ENCODE measurements around the gene GPR27. TPM values are rescaled to one million over a fixed set of nuclear protein-coding genes. Genes with fewer than 3 reads are reported as not detected.
A peak's percentile ranks its signal among the peaks of the same experiment; 100 is the strongest.

The GPR27 gene
- total and polyA plus RNA-seq, 5 donors from 2014 or later: 0.30 to 1.4 (median 0.92) TPM; not detected in 1

- H3K4me1 Mint-ChIP-seq: peaks cover 0 to 14% (median 7%) of the 10 kb centered on the region in 4 donors
- Histone ChIP-seq H3K4me3 (ENCODE audit: low read depth, low read length) (no peak overlapping the region), H3K36me3 (ENCODE audit: control insufficient read depth, insufficient read depth, low read length) (no peaks in the 10 kb centered on the region), H3K9me3 (ENCODE audit: control insufficient read depth in 2 of 2, low read length in 2 of 2) (peaks cover 4 to 5% of the 10 kb centered on the region in 2 experiments), H3K27ac (ENCODE audit: insufficient read depth, low read length, poor library complexity, severe bottlenecking) (no peak overlapping the region), H3K27me3 (ENCODE audit: control insufficient read depth, insufficient read depth, low read length) (peaks cover 14% of the 10 kb centered on the region), H3K4me1 (ENCODE audit: control insufficient read depth, insufficient read depth, low read length, poor library complexity, severe bottlenecking) (peaks cover 5% of the 10 kb centered on the region)
- no peak overlapping the region for H3K27ac Mint-ChIP-seq
- H3K27me3 Mint-ChIP-seq: peaks cover 24% of the 10 kb centered on the region
- ATAC-seq (ENCODE audit: low read depth in 2 of 2) (no peak), DNase-seq (no peak)
- H3K36me3 Mint-ChIP-seq: peaks cover 5% of the 10 kb centered on the region
- peaks cover 0 to 14% (median 6%) of the 10 kb centered on the region in 7 donors for H3K9me3 Mint-ChIP-seq
- H3K4me3 Mint-ChIP-seq: no peak overlapping the region
Observed at GRCh38 chr3:71734881-71735280, 18.8 kb upstream of the GPR27 start.

GRCh38 chr3:71742621-71743020 lies 11.0 kb upstream of the GPR27 start:
- Histone ChIP-seq H3K27ac (ENCODE audit: insufficient read depth, low read length, poor library complexity, severe bottlenecking) (no peak overlapping the region), H3K36me3 (ENCODE audit: control insufficient read depth, insufficient read depth, low read length) (no peaks in the 10 kb centered on the region), H3K27me3 (ENCODE audit: control insufficient read depth, insufficient read depth, low read length) (peaks cover 11% of the 10 kb centered on the region), H3K4me1 (ENCODE audit: control insufficient read depth, insufficient read depth, low read length, poor library complexity, severe bottlenecking) (no peaks in the 10 kb centered on the region), H3K9me3 (ENCODE audit: control insufficient read depth in 2 of 2, low read length in 2 of 2) (peaks cover 32 to 38% of the 10 kb centered on the region in 2 experiments), H3K4me3 (ENCODE audit: low read depth, low read length) (no peak overlapping the region)
- ATAC-seq (ENCODE audit: low read depth in 2 of 2) (no peak), DNase-seq (no peak)
- peaks cover 48% of the 10 kb centered on the region for H3K27me3 Mint-ChIP-seq
- H3K4me3 Mint-ChIP-seq: no peak overlapping the region
- peaks cover 9 to 41% (median 28%) of the 10 kb centered on the region in 7 donors for H3K9me3 Mint-ChIP-seq
- H3K36me3 Mint-ChIP-seq: no peaks in the 10 kb centered on the region
- no peak overlapping the region for H3K27ac Mint-ChIP-seq
- H3K4me1 Mint-ChIP-seq: no peaks in the 10 kb centered on the region

GRCh38 chr3:71744738-71745137 lies 8.9 kb upstream of the GPR27 start:
- Mint-ChIP-seq H3K27ac (no peak overlapping the region), H3K4me1 (peaks cover 0 to 5% (median 0%) of the 10 kb centered on the region in 4 donors), H3K36me3 (no peaks in the 10 kb centered on the region), H3K4me3 (no peak overlapping the region), H3K27me3 (peaks cover 41% of the 10 kb centered on the region), H3K9me3 (peaks cover 6 to 38% (median 25%) of the 10 kb centered on the region in 7 donors)
- no peaks in the 10 kb centered on the region for H3K36me3 ChIP-seq (ENCODE audit: control insufficient read depth, insufficient read depth, low read length)
- H3K4me1 ChIP-seq (ENCODE audit: control insufficient read depth, insufficient read depth, low read length, poor library complexity, severe bottlenecking): no peaks in the 10 kb centered on the region
- no peak overlapping the region for H3K4me3 ChIP-seq (ENCODE audit: low read depth, low read length)
- peaks cover 31 to 34% of the 10 kb centered on the region in 2 experiments for H3K9me3 ChIP-seq (ENCODE audit: control insufficient read depth in 2 of 2, low read length in 2 of 2)
- DNase-seq (no peak), ATAC-seq (ENCODE audit: low read depth in 2 of 2) (no peak)
- peaks cover 3% of the 10 kb centered on the region for H3K27me3 ChIP-seq (ENCODE audit: control insufficient read depth, insufficient read depth, low read length)
- H3K27ac ChIP-seq (ENCODE audit: insufficient read depth, low read length, poor library complexity, severe bottlenecking): no peak overlapping the region

GRCh38 chr3:71751602-71752001 lies 2.1 kb upstream of the GPR27 start:
- Histone ChIP-seq H3K9me3 (ENCODE audit: control insufficient read depth in 2 of 2, low read length in 2 of 2) (no peaks in the 10 kb centered on the region), H3K4me3 (ENCODE audit: low read depth, low read length) (no peak overlapping the region), H3K36me3 (ENCODE audit: control insufficient read depth, insufficient read depth, low read length) (no peaks in the 10 kb centered on the region), H3K27ac (ENCODE audit: insufficient read depth, low read length, poor library complexity, severe bottlenecking) (no peak overlapping the region), H3K27me3 (ENCODE audit: control insufficient read depth, insufficient read depth, low read length) (peaks cover 31% of the 10 kb centered on the region), H3K4me1 (ENCODE audit: control insufficient read depth, insufficient read depth, low read length, poor library complexity, severe bottlenecking) (peaks cover 6% of the 10 kb centered on the region)
- peaks cover 0 to 23% (median 6%) of the 10 kb centered on the region in 4 donors for H3K4me1 Mint-ChIP-seq
- ATAC-seq (ENCODE audit: low read depth in 2 of 2) (no peak), DNase-seq (no peak)
- H3K4me3 Mint-ChIP-seq: peak overlapping the region in 1 of 4 donors; percentile 6
- no peaks in the 10 kb centered on the region for H3K36me3 Mint-ChIP-seq
- no peak overlapping the region for H3K27ac Mint-ChIP-seq
- peaks cover 0 to 6% (median 0%) of the 10 kb centered on the region in 7 donors for H3K9me3 Mint-ChIP-seq
- peaks cover 54% of the 10 kb centered on the region for H3K27me3 Mint-ChIP-seq

GRCh38 chr3:71752831-71753700 lies 589 bp upstream of the GPR27 start:
- H3K27ac Mint-ChIP-seq: no peak overlapping the region
- no peak overlapping the region for H3K4me3 ChIP-seq (ENCODE audit: low read depth, low read length)
- no peaks in the 10 kb centered on the region for H3K36me3 ChIP-seq (ENCODE audit: control insufficient read depth, insufficient read depth, low read length)

GRCh38 chr3:71754610-71755253 lies 1.1 kb downstream of the GPR27 start:
- H3K27ac Mint-ChIP-seq: no peak overlapping the region
- H3K27me3 Mint-ChIP-seq: peaks cover 62% of the 10 kb centered on the region
- no peaks in the 10 kb centered on the region for H3K36me3 Mint-ChIP-seq

More at GRCh38 chr3:71752831-71753700, 589 bp upstream of the GPR27 start:
- H3K4me1 Mint-ChIP-seq: peaks cover 0 to 22% (median 6%) of the 10 kb centered on the region in 4 donors
- peak overlapping the region; percentile 64 to 86 (median 73) for H3K4me3 Mint-ChIP-seq
- H3K9me3 Mint-ChIP-seq: peaks cover 0 to 6% (median 0%) of the 10 kb centered on the region in 7 donors
- H3K27me3 Mint-ChIP-seq: peaks cover 60% of the 10 kb centered on the region
- Histone ChIP-seq H3K4me1 (ENCODE audit: control insufficient read depth, insufficient read depth, low read length, poor library complexity, severe bottlenecking) (peaks cover 6% of the 10 kb centered on the region), H3K27ac (ENCODE audit: insufficient read depth, low read length, poor library complexity, severe bottlenecking) (no peak overlapping the region), H3K9me3 (ENCODE audit: control insufficient read depth in 2 of 2, low read length in 2 of 2) (no peaks in the 10 kb centered on the region), H3K27me3 (ENCODE audit: control insufficient read depth, insufficient read depth, low read length) (peaks cover 31% of the 10 kb centered on the region)
- DNase-seq (no peak), ATAC-seq (ENCODE audit: low read depth in 2 of 2) (no peak)
- H3K36me3 Mint-ChIP-seq: no peaks in the 10 kb centered on the region

GRCh38 chr3:71758091-71758490 lies 4.4 kb downstream of the GPR27 start:
- Mint-ChIP-seq H3K27me3 (peaks cover 46% of the 10 kb centered on the region), H3K9me3 (peaks cover 0 to 2% (median 0%) of the 10 kb centered on the region in 7 donors), H3K4me3 (no peak overlapping the region), H3K27ac (no peak overlapping the region), H3K4me1 (peaks cover 0 to 9% (median 2%) of the 10 kb centered on the region in 4 donors), H3K36me3 (no peaks in the 10 kb centered on the region)
- no peaks in the 10 kb centered on the region for H3K9me3 ChIP-seq (ENCODE audit: control insufficient read depth in 2 of 2, low read length in 2 of 2)
- H3K36me3 ChIP-seq (ENCODE audit: control insufficient read depth, insufficient read depth, low read length): no peaks in the 10 kb centered on the region
- peaks cover 19% of the 10 kb centered on the region for H3K27me3 ChIP-seq (ENCODE audit: control insufficient read depth, insufficient read depth, low read length)
- ATAC-seq (ENCODE audit: low read depth in 2 of 2): no peak
- H3K4me1 ChIP-seq (ENCODE audit: control insufficient read depth, insufficient read depth, low read length, poor library complexity, severe bottlenecking): peaks cover 3% of the 10 kb centered on the region
- no peak overlapping the region for H3K27ac ChIP-seq (ENCODE audit: insufficient read depth, low read length, poor library complexity, severe bottlenecking)
- H3K4me3 ChIP-seq (ENCODE audit: low read depth, low read length): no peak overlapping the region
- no peak for DNase-seq

More at GRCh38 chr3:71754610-71755253, 1.1 kb downstream of the GPR27 start:
- H3K9me3 Mint-ChIP-seq: peaks cover 0 to 2% (median 0%) of the 10 kb centered on the region in 7 donors
- no peak overlapping the region for H3K4me3 ChIP-seq (ENCODE audit: low read depth, low read length)
- peaks cover 0 to 18% (median 6%) of the 10 kb centered on the region in 4 donors for H3K4me1 Mint-ChIP-seq
- peaks cover 6% of the 10 kb centered on the region for H3K4me1 ChIP-seq (ENCODE audit: control insufficient read depth, insufficient read depth, low read length, poor library complexity, severe bottlenecking)
- DNase-seq (no peak), ATAC-seq (ENCODE audit: low read depth in 2 of 2) (peak in 1 of 2 donors; percentile 8)
- no peaks in the 10 kb centered on the region for H3K36me3 ChIP-seq (ENCODE audit: control insufficient read depth, insufficient read depth, low read length)
- H3K4me3 Mint-ChIP-seq: peak overlapping the region; percentile 65 to 82 (median 66)
- peaks cover 31% of the 10 kb centered on the region for H3K27me3 ChIP-seq (ENCODE audit: control insufficient read depth, insufficient read depth, low read length)
- no peaks in the 10 kb centered on the region for H3K9me3 ChIP-seq (ENCODE audit: control insufficient read depth in 2 of 2, low read length in 2 of 2)
- H3K27ac ChIP-seq (ENCODE audit: insufficient read depth, low read length, poor library complexity, severe bottlenecking): no peak overlapping the region

Data from CD4-positive, CD25-positive, alpha-beta regulatory T cell (primary cell).